22Rv1 (cell line): Measurements from ENCODE around the gene FCN3.
A peak's percentile ranks its signal among the peaks of the same experiment; 100 is the strongest.

Source experiments
- H3K27ac ChIP-seq: fragments of 450-650 bp; 2 replicates; pipeline ENCODE4 v1.5.1; 2017
- CTCF ChIP-seq: fragments of 450-650 bp; IDR thresholded peaks from 2 replicates; pipeline ENCODE4 v1.5.1; 2017; ENCODE audit warnings: mild to moderate bottlenecking
- ZFX ChIP-seq: fragments of 450-650 bp; IDR thresholded peaks from 2 replicates; pipeline ENCODE4 v1.6.1; 2017; ENCODE audit warnings: antibody characterized with exemption, borderline replicate concordance

Gene FCN3

GRCh38 chr1:27359822-27360158 lies 14.8 kb downstream of the FCN3 start:
- TF ChIP-seq ZFX (no peak), CTCF (no peak)
- no peak overlapping the region for H3K27ac ChIP-seq

GRCh38 chr1:27358928-27359313 lies 15.7 kb downstream of the FCN3 start:
- no peak for TF ChIP-seq ZFX
- no peak for TF ChIP-seq CTCF
- no peak overlapping the region for H3K27ac ChIP-seq

GRCh38 chr1:27358038-27358927 lies 16.3 kb downstream of the FCN3 start:
- TF ChIP-seq CTCF (no peak), ZFX (no peak)
- peak overlapping the region; percentile 39; the same call in 1 of the 2 replicates for H3K27ac ChIP-seq

- TF ChIP-seq CTCF (peak; percentile 95), ZFX (no peak)
- peak overlapping the region; percentile 39; the same call in 1 of the 2 replicates for H3K27ac ChIP-seq
These were observed 17.2 kb downstream of the FCN3 start for GRCh38 chr1:27357281-27358037.

GRCh38 chr1:27356619-27357280 lies 17.9 kb downstream of the FCN3 start:
- peak overlapping the region; percentile 39; the same call in 1 of the 2 replicates for H3K27ac ChIP-seq
- TF ChIP-seq CTCF (no peak), ZFX (no peak)

GRCh38 chr1:27356277-27356618 lies 18.4 kb downstream of the FCN3 start:
- no peak overlapping the region for H3K27ac ChIP-seq

More at GRCh38 chr1:27356277-27356618, 18.4 kb downstream of the FCN3 start:
- TF ChIP-seq ZFX (no peak), CTCF (no peak)
